HG02571 (cell line): Measurements from ENCODE around the gene ZBTB21.
"Not testable (repeated sequence)": the region's sequence is repeated elsewhere in the genome, so short reads cannot be mapped to it uniquely, and the experiment has no call there.

ENCODE experiments used
- ATAC-seq: cut with Tn5 transposase; IDR thresholded peaks from one replicate; pipeline ENCODE4 v1.9.1; 2021; ENCODE audit warnings: mild to moderate bottlenecking, moderate library complexity; ENCODE audit not compliant: unreplicated experiment

ZBTB21 gene

DNA sequence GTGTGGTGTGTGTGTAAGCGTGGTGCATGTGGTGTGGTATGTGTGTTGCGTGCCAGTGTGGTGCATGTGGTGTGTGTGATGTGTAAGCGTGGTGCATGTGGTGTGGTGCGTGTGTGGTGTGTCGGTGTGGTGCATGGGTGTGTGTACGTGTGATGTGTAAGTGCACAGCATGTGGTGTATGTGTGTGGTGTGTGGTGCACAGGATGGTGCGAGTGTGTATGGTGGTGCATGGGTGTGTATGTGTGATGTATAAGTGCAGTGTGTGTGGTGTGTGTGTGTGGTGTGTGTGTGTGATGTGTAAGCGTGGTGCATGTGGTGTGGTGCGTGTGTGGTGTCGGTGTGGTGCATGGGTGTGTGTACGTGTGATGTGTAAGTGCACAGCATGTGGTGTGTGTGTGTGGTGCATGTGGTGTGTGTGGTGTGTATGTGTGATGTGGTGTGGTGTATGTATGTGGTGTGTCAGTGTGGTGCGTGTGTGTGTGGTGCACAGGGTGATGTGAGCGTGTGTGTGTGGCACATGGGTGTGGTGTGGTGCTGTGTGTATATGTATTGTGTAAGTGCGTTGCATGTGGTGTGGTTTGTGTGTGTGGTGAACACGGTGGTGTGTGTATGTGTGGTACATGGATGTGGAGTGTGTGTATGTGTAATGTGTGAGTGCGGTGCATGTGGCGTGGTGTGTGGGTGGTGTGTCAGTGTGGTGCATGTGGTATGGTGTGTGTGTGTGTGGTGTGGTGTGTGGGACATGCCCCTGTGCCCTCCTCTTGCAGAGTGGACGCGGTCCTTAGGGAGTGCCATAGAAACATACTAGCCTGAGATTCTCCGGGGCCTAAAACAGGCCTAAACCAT is 55.3 kb downstream of the ZBTB21 start:
- ATAC-seq: no peak

DNA sequence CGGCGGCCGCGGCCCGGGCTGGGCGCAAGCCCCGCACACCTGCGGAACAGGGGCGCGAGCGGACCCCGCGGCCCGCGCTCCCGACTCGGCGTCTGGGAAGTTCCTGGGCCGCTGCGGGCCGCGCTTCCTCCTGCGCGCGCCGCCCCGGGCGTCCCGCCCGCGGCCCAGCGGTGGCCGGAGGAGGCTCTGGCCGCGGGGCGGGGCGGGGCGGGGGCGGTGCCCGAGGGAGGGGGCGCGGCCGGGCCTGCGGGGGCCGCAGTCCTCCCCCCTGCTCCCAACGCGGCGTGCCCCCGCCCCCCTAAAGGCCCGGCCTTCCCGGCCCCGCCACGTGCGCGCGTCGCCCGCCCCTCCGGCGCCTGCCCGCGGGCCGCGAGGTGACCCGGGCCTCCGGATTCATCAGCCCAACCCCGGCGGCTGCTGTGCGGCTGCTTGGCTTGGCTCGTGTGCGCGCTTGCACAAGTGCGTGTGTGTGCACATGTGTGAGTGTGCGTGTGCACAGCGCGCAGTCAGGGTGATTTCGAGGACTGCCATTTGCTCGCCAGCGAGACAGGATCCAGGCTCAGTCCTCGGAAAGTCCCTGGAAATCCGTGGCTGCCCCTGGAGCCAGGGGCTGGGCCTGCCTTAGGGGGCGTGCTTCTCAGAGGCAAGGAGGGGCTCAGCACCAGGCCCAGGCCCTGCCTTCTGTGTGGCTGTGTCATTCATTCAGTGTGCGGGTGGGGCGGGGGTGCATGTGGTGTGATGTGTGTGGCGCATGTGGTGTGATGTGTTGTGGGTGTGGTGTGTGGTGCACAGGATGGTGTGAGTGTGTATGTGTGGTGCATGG is 56.1 kb downstream of the ZBTB21 start, which contains the start of gene C2CD2:
TSS of gene C2CD2 (minus strand) at position 188 of the 823 bp plus-strand sequence. CDS start 370 bp downstream, outside the sequence.
- ATAC-seq: no peak

DNA sequence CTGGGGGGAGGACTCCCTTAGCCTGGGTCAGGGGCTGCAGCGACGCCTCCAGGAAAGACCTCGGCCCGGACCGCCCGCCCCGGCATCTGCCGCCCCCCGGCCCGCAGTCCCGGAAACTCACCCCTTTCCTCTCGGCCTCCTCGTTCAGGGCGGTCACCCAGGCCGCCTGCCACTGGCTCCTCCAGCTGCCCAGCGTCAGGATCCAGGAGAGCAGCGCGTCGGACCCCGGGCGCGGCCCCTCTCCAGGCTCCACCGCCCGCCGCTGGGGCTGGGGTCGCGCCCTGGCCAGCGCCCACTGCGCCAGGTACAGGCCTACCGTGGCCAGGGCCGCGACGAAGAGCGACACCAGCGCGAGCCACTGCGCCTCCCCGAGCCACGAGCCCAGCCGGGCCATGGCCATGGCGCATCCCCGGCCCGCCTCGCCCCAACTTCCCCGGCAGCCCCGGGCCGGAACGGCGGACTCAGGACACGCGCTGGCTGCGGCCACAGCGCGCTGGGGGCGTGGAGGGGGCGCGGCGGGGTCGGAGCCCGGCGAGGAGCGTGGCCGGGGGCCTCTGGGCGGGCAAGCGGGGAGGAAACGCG is 56.8 kb downstream of the ZBTB21 start:
- no peak for ATAC-seq

DNA sequence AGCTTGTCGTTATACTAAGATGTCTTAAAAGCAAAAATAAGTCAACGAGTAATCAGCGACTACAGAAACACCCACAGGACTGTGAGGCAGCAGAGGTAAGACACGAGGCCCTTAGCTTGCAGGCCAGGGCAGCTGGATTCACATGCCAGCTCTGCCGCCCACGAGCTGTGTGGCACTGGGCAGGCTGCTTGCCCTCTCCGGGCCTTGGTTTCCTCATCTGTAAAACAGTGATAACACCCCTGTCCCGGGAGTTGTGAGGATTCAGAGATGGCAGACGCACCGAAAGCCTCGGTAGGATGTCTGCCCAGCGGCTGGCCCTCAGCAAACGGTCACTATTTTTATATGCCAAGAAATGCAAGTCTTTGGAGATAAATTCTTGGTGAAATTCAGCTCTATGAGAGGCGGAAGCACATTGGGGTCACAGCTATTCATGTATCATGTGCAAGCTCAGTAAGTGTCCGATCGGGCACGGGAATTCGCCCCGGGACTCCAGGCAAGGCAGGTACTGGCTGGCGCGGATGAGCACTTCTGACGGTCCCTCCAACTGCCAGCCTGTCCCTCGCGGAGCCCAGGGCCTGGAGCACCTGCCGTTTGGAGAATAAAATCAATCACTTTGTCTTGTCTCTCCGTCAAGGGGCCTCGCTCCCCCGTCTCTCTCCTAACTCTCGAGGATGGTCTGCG is 57.5 kb downstream of the ZBTB21 start:
- no peak for ATAC-seq

DNA sequence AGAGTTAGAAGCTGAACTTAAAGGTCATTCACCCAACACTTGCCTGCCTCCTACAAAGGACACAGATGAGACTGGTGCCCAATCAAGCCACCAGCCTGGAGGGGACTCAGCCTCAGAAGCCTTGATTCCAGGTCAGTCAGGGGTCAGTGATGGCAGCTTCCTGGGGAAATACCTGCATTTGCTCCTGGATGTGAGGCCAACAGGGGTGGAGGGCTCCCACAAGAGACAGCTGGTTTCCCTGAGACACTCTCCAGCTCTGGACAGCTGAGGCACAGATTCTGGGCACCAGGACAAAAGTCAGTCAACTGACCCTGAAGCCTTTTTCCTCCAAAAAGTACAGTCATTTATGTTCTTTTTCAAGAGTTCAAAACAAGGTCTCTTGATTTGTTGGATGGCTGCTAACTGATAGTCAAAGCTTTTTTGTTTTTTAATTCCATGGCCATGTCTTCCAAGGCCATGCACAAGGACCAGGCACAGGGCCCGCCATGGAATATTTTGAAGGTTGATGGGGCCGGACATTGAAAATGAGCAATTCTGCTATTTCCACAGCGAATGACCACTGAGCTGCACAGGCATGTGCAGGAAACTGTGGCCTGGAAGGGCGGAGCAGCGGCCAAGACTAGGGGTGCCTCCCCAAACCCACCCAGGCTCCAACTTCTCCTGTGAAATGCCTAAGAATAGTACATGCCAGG is 58.1 kb downstream of the ZBTB21 start:
- no peak for ATAC-seq

DNA sequence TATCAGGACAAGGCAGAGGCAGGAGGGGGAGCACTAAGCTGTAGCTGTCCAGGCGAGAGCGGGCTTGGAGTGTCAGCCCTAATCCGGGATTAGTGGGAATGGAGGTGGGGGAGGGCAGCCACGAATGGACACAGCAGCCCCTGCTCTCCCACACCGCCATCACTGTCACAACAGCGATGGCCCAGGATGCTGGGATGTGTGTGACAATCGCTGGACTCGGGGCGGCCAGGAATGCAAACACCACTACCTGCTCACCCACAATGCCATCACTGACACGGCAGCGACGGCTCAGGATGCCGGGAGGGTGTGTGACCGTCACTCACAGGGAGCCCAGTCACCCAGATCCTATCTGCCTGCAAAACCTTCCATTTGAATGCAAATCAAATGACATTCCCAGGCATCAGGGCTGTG is 59.2 kb downstream of the ZBTB21 start:
- no peak for ATAC-seq

DNA sequence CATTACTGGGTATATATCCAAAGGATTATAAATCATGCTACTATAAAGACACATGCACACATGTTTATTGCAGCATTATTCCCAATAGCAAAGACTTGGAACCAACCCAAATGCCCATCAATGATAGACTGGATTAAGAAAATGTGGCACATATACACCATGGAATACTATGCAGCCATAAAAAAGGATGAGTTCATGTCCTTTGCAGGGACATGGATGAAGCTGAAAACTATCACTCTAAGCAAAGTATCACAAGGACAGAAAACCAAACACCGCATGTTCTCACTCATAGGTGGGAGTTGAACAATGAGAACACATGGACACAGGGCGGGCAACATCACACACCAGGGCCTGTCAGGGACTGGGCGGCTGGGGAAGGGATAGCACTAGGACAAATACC is 60.5 kb downstream of the ZBTB21 start:
- not testable (repeated sequence) for ATAC-seq

DNA sequence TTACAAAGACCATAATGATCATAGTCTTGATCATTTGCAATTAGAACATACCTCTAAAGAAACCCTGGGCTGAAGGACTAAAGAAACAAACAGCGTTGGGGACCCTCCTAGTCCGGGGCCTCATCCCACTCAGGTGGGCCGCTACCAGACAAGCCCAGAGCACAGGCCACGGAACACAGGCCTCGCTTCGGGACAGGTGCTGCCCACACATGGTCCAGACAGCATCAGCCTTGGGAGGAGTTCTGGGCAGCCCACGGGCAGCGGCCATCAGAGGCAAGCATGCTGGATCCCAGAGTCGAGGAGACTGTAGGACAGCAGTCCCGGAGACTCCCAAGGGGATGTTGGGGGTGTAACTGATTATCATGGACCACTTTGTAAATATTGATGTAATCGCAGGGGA is 61.3 kb downstream of the ZBTB21 start:
- no peak for ATAC-seq

DNA sequence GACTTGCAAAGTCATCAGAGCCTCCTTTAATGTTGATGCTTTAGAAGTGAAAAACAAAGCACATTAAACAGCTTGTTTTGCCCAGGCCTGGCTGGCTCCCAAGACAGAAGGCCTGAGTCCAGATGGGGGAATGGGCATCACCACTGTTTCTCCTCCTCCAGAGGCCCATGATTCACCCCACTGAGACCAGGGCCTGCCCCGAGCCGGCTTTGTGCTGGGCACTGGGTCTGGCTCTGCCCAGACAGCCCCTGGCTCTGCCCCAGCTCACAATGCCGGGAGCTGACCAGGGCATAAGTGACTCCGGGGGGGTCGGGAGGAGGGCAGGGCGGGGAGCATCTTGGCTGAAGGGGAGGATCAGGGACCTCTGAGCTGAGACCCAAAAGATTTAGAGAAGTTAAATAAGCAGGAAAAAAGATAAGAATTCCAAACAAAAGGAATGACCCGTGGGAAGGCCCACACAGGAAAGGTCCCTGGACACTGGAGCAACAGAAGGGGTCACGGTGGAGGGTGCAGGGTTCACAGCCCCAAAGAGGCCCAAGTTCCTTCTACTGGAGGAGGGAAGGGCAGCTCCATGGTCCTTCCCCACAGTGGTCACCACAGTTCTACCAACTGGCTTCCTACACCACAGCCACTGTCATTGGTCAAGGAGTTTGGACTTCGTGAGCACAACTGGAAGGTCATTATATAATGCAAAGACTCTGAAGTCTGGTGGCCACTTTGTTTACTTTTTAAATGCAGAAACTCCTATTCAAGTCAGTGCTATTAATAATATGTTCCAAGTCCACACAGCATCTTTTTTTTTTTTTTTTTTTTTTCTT is 61.9 kb downstream of the ZBTB21 start:
- no peak for ATAC-seq

DNA sequence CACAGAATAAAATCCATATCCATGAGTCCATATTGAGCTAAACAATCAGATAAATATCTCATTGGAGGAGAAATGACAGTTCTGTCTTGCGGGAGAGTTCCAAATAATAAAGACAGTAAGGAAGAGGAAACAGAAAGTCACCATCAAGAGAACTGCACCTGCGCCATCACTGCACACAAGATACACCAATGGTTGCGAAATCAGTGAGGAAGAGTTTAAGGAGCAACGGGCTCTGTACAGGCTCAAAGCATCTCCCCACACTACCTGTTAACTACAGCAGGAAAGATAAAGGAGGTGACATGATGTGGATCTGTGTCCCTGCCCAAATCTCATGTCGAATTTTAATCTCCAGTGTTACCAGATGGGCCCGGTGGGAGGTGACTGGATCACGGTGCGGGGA is 64.2 kb downstream of the ZBTB21 start:
- ATAC-seq: no peak

DNA sequence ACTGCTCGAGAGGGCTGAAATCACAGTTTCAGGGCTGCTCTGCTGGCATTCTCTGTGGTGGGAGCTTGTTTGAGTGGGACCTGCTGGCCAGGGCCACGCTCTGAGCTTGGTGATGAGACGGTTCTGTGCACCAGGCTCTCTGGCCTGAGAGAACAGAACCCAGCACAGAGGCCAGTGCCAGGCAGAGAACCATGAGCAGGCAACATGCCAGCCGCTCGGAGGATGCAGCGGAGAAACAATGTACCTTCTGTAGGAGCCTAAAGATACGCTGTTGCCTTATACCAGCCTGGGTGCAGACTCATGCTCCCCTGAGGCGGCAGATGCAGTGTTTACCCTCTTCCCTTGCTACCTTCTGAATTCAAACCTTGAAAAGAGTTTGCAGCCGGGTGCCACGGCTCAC is 66.3 kb downstream of the ZBTB21 start:
- no peak for ATAC-seq

DNA sequence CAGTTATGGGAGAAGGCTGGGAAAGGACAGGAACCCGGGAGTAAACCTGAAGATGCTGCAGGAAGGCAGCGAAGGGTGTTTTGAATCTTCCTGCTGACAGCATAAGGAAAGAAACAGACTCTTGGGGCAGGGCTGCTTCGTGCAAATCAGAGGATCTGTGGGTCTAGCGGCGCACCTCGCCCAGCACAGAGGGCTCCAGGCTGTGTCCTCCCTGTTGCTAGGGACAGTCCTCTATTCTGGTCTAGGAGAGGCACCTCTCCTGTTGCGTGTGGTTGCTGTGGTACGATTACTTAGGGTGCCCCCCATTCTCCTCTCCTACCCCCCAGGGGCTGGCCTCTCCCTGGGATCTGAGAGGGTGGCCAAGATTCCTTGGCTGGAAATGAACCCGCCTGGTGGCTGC is 67.7 kb downstream of the ZBTB21 start:
- ATAC-seq: no peak

DNA sequence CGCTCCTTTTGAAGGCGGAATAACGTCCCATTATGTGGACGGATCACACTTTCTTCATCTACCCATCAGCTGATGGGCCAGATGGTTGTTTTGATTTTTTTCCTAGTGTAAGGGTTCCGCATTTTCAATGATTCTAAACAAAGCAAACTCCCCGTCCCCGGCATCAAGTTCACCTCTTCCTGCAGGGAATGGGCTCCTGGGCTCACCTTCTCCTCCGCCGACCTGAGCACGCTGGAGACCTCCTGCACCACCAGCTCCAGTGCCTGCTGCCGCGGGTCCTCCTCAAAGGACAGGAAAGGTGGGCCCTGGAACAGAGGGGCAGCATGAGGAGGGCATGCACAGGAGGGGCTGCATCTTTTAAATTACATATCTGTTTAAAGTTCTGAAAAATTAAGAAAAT is 68.2 kb downstream of the ZBTB21 start:
- ATAC-seq: no peak

DNA sequence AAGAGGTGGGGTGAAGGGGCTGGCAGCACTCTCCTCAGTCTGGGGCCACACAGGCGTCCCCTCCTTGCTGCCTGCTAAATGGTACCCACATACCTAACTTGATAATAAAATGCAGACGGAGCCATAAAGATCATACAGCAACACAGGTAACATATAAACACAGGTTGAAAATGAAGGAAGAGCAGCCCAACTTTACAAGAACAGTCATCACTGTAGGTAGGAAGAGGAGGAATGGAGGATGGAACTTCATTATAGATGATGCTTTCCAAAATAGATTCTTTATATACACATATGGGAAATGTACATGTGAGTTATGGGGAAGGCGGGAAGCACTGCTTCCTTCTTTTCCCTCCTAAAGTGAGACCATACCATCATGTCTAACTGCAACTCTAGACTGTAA is 69.7 kb downstream of the ZBTB21 start:
- ATAC-seq: no peak

DNA sequence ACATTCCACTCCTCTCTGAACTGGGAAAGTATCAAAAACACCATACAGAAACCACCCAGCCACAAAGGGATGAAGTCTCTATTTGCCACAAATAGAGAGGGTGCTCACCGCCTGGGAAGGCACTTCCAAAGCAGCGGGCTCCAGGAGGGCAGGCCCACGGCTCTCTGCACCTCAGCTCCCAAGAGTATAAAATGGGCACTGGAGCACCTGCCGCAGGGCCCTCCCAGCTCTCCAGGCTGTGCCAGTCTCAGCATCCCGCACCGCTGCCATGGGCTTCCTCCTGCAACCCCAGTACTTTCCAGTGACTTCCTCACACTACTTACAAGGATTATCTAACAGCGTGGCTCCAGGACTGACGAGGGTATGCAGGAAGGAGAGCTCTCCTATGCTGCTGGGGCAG is 70.8 kb downstream of the ZBTB21 start:
- ATAC-seq: no peak
